GM23248 (cell line): ENCODE data around the gene TBC1D8.

Experiments
- EZH2 ChIP-seq: fragments of 200-600 bp; sonication (generic); IDR thresholded peaks from 2 replicates; pipeline ENCODE4 v1.6.1; 2018; ENCODE audit warnings: antibody characterized with exemption, mild to moderate bottlenecking; ENCODE audit not compliant: insufficient read depth, poor library complexity, severe bottlenecking
- EZH2phosphoT487 ChIP-seq: fragments of 200-600 bp; sonication (generic); IDR thresholded peaks from 2 replicates; pipeline ENCODE4 v1.6.1; 2018; ENCODE audit warnings: antibody characterized with exemption, moderate library complexity, mild to moderate bottlenecking, low read depth; ENCODE audit not compliant: insufficient read depth

- no peak for TF ChIP-seq EZH2phosphoT487
- TF ChIP-seq EZH2, result no peak
Measured at GRCh38 chr2:101179982-101180381, 28.8 kb upstream of the TBC1D8 start.
